GM10248 (cell line): ENCODE measurements around the gene ZFAND3.

Source experiments
- CTCF ChIA-PET: fragments of 300-600 bp; sonication (Branson Sonifier 250); formaldehyde crosslinking; extraction: SDS; loops from one replicate; lab custom pipeline; 2021; ENCODE audit warnings: antibody characterized with exemption; lab: Yijun Ruan, JAX
- POLR2A ChIA-PET: fragments of 350-650 bp; sonication (Branson Sonifier 250); formaldehyde crosslinking; extraction: SDS; loops from one replicate; lab custom pipeline; 2020; ENCODE audit warnings: antibody characterized with exemption; lab: Yijun Ruan, JAX
- DNase-seq: peaks from one replicate; pipeline ENCODE4 v3.0.0; 2012; ENCODE audit errors: extremely low spot score
- CTCF ChIP-seq: IDR thresholded peaks from 2 replicates; pipeline ENCODE4 v1.5.1; 2012; ENCODE audit warnings: mild to moderate bottlenecking, low read depth; ENCODE audit errors: extremely low read depth, missing control alignments, control extremely low read depth

ZFAND3 gene

GRCh38 chr6:37998366-37998765 lies 178.8 kb downstream of the ZFAND3 start:
- ChIA-PET POLR2A (interaction anchor here (0.5 kb wide), 1 partner anchor 67 kb away, joined by 3 read pairs; no protein-coding TSS in a partner anchor), CTCF (interaction anchor here (1.8 to 1.9 kb wide), 2 partner anchors 9 to 10 kb away, joined by 5 to 13 read pairs; no protein-coding TSS in a partner anchor)
- DNase-seq, result no peak
- no peak for TF ChIP-seq CTCF

GRCh38 chr6:38001386-38001785 lies 181.9 kb downstream of the ZFAND3 start:
- TF ChIP-seq CTCF, result no peak
- ChIA-PET CTCF (interaction anchor here (1.3 to 3.8 kb wide), 2 partner anchors 10 to 17 kb away, joined by 4 to 18 read pairs; no protein-coding TSS in a partner anchor), POLR2A (no interaction called here)
- DNase-seq, result no peak

GRCh38 chr6:38004908-38005307 lies 185.4 kb downstream of the ZFAND3 start:
- ChIA-PET CTCF (interaction anchor here (1.3 to 3.8 kb wide), 6 partner anchors 12 to 489 kb away, joined by 3 to 18 read pairs (median 6); no protein-coding TSS in a partner anchor), POLR2A (no interaction called here)
- no peak for TF ChIP-seq CTCF
- DNase-seq, result no peak

- ChIA-PET CTCF (interaction anchor here (1.1 to 3.1 kb wide), 4 partner anchors 8 to 221 kb away, joined by 3 to 16 read pairs (median 4); no protein-coding TSS in a partner anchor), POLR2A (no interaction called here)
- TF ChIP-seq CTCF, result no peak
- DNase-seq, result no peak
Observed at GRCh38 chr6:38011937-38012336, 192.4 kb downstream of the ZFAND3 start.

DNA sequence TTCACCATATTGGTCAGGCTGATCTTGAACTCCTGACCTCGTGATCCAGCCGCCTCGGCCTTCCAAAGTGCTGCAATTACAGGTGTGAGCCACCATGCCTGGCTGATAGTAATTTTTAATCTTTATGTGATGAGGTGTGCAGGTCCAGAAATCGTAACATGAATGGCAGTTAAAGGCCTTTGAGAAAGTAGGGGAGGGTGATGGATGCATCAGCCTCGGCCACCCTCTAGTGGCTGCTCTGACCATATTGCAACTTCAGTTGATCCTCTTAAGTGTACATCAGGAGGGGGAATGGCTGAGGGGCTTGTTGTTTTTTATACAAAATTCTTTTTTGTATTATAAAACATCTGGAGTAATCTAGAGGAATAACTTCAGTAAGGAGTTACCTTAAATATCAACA lies 193.0 kb downstream of the ZFAND3 start:
- ChIA-PET CTCF (interaction anchor here (1.1 to 3.1 kb wide), 3 partner anchors 9 to 222 kb away, joined by 3 to 16 read pairs (median 5); no protein-coding TSS in a partner anchor), POLR2A (no interaction called here)
- peak; percentile 66 for TF ChIP-seq CTCF
- DNase-seq, result peak; percentile 66

- ChIA-PET POLR2A (no interaction called here), CTCF (interaction anchor here (1.1 kb wide), 1 partner anchor 224 kb away, joined by 3 read pairs; no protein-coding TSS in a partner anchor)
- no peak for TF ChIP-seq CTCF
- DNase-seq, result no peak
Observed at GRCh38 chr6:38015341-38015740, 195.8 kb downstream of the ZFAND3 start.
